HG03097 (cell line): ENCODE measurements around the gene MTUS2.

Source experiments
- ATAC-seq: cut with Tn5 transposase; IDR thresholded peaks from one replicate; pipeline ENCODE4 v1.9.1; 2021; ENCODE audit not compliant: unreplicated experiment, low FRiP score

The MTUS2 gene

DNA sequence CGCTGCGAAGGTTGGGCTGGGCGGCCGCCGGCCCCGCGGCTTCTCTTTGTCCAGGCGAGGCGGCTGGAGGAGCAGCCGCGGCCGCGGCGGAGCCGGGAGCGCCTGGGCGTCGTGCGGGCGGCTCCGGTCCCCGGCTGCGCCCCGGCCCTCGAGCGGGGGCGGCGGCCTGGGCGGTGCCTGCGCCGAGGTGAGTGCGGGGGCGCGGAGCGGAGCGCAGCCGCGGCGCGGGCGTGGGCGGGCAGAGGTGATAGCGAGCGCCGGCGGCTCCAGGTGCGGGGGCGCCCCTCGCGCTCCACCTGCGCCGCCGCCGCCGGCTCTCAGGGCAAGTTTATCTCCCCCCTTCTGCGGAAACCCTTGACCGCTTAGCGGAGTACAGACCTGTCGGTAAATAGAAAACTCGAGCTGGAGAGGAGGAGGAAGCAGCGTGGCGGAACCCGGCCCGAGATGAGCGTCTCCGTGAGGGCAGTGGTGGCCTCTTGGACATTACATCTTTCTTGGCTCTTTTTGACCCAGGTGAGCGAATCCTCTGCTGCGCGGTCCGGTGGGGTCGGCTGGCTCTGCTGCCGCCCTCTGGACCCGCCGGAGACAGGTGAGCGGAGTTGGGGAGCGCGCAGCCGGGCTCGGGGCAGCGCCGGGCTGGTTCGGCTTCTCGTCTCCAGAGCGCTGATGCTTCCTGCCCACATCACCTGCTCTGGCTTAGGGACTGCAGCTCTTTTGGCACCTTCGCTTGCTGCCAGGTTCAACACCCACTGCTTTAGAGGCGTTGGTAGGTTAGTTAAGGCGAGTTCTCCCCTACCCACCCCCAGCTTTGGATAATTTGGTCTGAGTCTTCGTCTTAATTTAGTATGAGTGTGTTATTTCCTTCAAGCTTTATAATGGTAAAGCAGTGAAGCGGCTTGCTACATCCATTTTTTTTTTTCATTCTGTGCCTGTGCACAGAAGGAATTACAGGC is at the start of gene MTUS2:
MTUS2 (plus strand) TSS at position 241 of the 953 bp plus-strand sequence.
- ATAC-seq, result no peak

- ATAC-seq, result no peak
These were observed 41.6 kb upstream of the MTUS2 start for GRCh38 chr13:28778308-28779215.

DNA sequence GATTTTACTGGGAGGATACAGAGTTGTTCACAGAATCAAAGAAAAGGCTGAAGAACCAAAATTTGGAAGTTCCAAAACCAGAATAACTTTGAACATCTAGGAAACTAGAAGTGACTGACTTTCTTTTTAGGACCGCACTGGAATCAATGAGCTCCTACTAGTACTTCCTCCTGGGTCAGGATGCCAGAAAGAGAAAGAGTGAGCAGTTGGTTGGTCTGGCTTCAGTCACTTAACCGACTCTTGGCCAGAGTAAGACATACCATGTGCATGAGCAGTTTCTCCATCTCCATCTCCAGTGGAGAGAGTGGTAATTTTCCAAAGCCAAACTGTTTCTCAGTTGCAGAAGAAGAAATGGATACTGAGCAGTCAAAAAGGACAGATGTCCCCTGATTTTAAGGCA is 27.1 kb upstream of the MTUS2 start:
- no peak for ATAC-seq

- ATAC-seq, result no peak
These were observed 25.7 kb upstream of the MTUS2 start for GRCh38 chr13:28794396-28794795.

- no peak for ATAC-seq
These were observed 23.2 kb upstream of the MTUS2 start for GRCh38 chr13:28796938-28797257.

GRCh38 chr13:28805193-28805819 is 14.8 kb upstream of the MTUS2 start:
- no peak for ATAC-seq

GRCh38 chr13:28817204-28817603 is 2.9 kb upstream of the MTUS2 start:
- no peak for ATAC-seq

GRCh38 chr13:28819046-28819730 is 951 bp upstream of the MTUS2 start:
- no peak for ATAC-seq

- ATAC-seq, result no peak
These were observed 422 bp upstream of the MTUS2 start for GRCh38 chr13:28819735-28820098.

DNA sequence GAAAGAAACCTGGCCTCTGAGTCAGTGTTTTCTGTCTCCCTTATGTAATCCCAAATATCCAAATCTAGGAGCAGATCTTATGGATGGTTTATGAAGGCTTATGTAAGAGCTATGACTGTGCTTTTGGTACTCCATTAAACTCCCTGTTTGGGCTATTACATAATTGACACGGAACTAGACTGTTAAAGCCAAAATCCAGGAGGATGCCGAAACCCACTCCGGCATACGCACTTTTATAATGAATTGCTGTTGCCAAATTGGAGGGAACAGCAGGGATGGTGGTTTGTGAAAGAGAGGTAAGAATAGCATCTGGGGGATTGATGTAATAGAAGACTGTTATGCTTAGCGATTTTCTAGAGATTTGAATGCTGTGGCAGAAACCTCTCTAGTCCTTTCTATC is 2.0 kb downstream of the MTUS2 start:
- no peak for ATAC-seq

- no peak for ATAC-seq
These were observed 2.7 kb downstream of the MTUS2 start for GRCh38 chr13:28822801-28823200.

- no peak for ATAC-seq
These were observed 5.2 kb downstream of the MTUS2 start for GRCh38 chr13:28825379-28825778.

DNA sequence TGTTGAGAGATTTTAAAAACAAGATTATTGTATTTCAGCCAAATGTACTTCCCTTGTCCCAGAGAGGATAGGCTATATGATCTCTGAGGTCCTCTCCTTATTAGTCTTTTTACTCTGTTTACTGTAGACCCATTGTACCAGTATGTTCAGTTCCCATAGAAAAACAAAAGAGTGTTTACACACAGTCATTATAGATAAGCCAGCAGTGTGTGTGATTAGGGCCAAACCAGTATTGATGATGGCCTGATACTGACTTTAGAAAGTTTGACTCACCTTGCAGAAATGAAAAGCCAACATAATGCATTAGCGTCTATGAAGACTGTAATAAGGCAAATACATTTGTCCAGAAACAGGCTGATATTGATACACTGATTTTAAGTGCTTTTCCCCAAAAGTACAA is 6.2 kb downstream of the MTUS2 start:
- ATAC-seq, result no peak

- no peak for ATAC-seq
These were observed 10.4 kb downstream of the MTUS2 start for GRCh38 chr13:28830580-28830979.

DNA sequence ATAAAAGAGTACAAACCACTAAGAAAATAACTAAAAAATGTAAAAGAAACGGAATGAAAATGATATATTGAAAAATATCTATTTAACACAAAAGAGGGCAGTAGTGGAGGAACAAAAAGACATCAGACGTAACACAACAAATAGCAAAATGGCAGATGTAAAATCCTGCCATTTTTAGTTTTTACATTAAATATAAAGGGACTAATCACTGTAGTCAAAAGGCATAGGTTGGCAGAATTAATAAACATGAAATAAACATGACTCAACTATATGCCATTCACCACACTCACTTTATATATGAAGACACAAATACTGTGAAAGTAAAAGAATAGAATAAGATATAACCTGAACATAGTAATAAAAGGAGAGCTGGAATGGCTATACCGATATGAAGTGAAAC is 11.0 kb downstream of the MTUS2 start:
- no peak for ATAC-seq

DNA sequence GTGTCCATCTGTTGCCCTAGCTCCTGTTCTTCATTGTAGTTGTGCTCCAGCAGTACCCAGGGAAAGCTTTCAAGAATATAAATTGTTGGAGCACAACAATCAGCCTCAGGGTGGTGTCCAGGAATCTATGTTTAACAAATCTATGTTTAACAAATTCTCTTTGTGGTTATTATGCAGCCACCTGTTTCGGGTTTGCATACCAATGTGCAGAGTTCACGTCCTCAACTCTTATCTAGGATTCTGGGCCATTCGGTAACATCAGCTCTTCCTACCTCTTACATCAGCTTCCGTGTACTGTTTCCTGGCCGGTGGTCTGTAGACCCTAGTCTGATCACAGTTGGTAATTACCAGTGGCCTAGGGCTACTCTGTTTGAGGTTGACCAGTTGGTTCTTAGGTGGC is 17.0 kb downstream of the MTUS2 start:
- ATAC-seq, result no peak

GRCh38 chr13:28843639-28844038 is 23.5 kb downstream of the MTUS2 start:
- no peak for ATAC-seq

DNA sequence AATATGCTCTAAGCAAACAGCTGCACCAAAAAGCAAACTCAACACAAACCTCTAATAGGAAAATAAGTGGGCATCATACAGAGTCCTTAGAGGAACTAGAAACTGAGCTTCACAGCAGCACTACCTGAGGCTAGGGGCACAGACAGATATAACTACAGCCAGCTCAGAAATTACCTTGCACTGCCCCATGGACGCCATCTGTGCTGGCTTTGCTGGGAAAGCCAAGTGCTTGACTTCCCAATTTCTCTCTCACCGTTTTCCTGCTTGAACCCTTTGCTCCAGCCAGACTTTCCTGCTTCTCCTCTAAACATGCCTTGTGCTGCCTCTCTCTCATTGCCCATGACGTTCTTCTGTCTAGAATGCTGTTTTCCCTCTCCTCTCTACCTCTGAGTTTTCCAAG is 29.3 kb downstream of the MTUS2 start:
- ATAC-seq, result no peak

GRCh38 chr13:28850226-28850625 is 30.1 kb downstream of the MTUS2 start:
- no peak for ATAC-seq

GRCh38 chr13:28851422-28851821 is 31.3 kb downstream of the MTUS2 start:
- ATAC-seq, result no peak

DNA sequence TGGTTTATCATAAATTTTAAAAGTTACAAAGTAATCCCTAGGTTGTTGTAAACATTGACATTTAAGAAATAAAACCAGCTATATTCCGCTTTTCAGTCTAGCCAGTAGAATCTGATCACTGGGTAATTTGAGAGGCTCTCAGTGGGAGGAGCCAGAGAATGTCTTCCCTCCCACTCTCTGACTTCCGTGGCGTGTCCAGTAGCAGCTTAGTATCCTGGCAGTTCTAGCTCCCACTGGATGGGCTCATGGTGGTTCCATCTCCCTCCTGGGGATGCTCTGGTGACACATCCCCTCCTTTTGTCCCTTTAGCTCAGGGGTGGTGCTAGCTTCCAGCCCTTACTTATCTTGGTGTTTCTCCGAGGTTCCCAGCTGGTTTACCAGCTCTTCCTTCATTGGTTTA is 34.5 kb downstream of the MTUS2 start:
- ATAC-seq, result no peak
